Activated naive CD4-positive, alpha-beta T cell treated with anti-CD3 and anti-CD28 coated beads, Interleukin-2, amount 50 U/mL, for 24 hours (primary cell): Measurements from ENCODE around the gene RFTN2.
A peak's percentile ranks its signal among the peaks of the same experiment; 100 is the strongest.
"Not testable (repeated sequence)": the region's sequence is repeated elsewhere in the genome, so short reads cannot be mapped to it uniquely, and the experiment has no call there.

Source experiments
- H3K27ac Mint-ChIP-seq: one replicate; pipeline ENCODE4 v1.8.0; 2021; ENCODE audit warnings: mild to moderate bottlenecking, mixed read lengths
- H3K27me3 Mint-ChIP-seq: one replicate; pipeline ENCODE4 v1.8.0; 2021; ENCODE audit warnings: mixed read lengths
- H3K36me3 Mint-ChIP-seq: one replicate; pipeline ENCODE4 v1.8.0; 2021; ENCODE audit warnings: mixed read lengths
- H3K4me1 Mint-ChIP-seq: one replicate; pipeline ENCODE4 v1.8.0; 2021; ENCODE audit warnings: mixed read lengths
- H3K4me3 Mint-ChIP-seq: one replicate; pipeline ENCODE4 v1.8.0; 2021; ENCODE audit warnings: mild to moderate bottlenecking, mixed read lengths
- H3K9me3 Mint-ChIP-seq: one replicate; pipeline ENCODE4 v1.8.0; 2021; ENCODE audit warnings: mixed read lengths

The RFTN2 gene

DNA sequence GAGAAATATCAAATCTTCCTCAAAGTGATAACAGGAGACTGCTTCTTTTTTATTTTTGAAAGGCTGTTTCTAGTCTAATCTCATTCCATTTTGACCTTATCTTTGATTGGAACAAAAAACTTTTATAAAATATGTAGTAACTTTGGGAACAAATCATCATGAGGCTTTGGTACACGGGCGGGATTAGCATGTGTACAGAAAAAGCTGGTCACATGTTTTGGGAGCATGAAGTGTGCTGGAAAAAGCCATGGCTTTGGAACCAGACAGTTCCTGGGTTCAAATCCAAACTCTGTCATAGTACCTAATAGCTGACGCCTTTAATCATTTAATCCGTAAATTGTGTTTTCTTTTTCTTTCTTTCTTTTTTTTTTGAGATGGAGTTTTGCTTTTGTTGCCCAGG lies 78.2 kb downstream of the RFTN2 start:
- Mint-ChIP-seq H3K36me3 (no peaks in the 10 kb centered on the region), H3K27ac (no peak overlapping the region), H3K27me3 (peaks cover 3% of the 10 kb centered on the region), H3K9me3 (no peaks in the 10 kb centered on the region), H3K4me3 (no peak overlapping the region), H3K4me1 (peaks cover 6% of the 10 kb centered on the region)

- Mint-ChIP-seq H3K4me1 (peaks cover 6% of the 10 kb centered on the region), H3K9me3 (no peaks in the 10 kb centered on the region), H3K27me3 (peaks cover 3% of the 10 kb centered on the region), H3K36me3 (no peaks in the 10 kb centered on the region), H3K4me3 (no peak overlapping the region), H3K27ac (no peak overlapping the region)
Observed at GRCh38 chr2:197596766-197597165, 78.6 kb downstream of the RFTN2 start.

DNA sequence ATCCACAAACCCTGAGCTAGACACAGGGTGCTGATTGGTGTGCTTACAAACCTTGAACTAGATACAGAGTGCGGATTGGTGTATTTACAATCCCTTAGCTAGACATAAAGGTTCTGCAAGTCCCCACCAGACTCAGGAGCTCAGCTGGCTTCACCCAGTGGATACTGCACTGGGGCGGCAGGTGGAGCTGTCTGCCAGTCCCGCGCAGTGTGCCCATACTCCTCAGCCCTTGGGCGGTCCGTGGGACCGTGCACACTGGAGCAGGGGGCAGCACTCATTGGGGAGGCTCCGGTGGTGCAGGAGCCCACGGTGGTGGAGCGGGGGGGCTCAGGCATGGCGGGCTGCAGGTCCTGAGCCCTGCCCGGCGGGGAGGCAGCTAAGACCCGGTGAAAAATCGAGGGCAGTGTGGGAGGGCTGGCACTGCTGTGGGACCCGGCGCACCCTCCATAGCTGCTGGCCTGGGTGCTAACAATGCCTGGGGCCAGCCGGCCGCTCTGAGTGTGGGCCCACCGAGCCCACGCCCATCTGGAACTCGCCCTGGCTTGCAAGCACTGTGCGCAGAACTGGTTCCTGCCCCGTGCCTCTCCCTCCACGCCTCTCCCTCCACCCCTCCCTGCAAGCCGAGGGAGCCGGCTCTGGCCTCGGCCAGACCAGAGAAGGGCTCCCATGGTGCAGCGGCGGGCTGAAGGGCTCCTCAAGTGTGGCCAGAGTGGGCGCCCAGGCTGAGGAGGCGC lies 83.9 kb downstream of the RFTN2 start:
- no peak overlapping the region for H3K27ac Mint-ChIP-seq
- peaks cover 6% of the 10 kb centered on the region for H3K27me3 Mint-ChIP-seq
- no peaks in the 10 kb centered on the region for H3K36me3 Mint-ChIP-seq
- H3K4me3 Mint-ChIP-seq = no peak overlapping the region
- no peaks in the 10 kb centered on the region for H3K4me1 Mint-ChIP-seq
- H3K9me3 Mint-ChIP-seq = no peaks in the 10 kb centered on the region

GRCh38 chr2:197587255-197587654 lies 88.1 kb downstream of the RFTN2 start:
- not testable (repeated sequence) for H3K9me3 Mint-ChIP-seq, H3K27me3 Mint-ChIP-seq, H3K4me1 Mint-ChIP-seq, H3K27ac Mint-ChIP-seq, H3K36me3 Mint-ChIP-seq, H3K4me3 Mint-ChIP-seq

DNA sequence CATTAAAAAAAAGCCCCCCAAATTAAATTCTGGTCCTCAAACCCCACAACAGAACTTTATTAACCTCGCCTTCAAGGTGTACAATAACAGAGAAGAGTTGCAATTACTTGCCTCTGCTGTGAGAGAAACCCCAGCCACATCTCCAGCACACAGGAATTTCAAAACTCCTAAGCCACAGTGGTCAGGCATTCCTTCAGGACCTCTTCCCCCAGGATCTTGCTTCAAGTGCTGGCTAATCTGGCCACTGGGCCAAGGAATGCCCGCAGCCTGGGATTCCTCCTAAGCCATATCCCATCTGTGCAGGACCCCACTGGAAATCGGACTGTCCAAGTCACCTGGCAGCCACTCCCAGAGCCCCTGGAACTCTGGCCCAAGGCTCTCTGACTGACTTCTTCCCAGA lies 95.2 kb downstream of the RFTN2 start:
- not testable (repeated sequence) for H3K4me3 Mint-ChIP-seq, H3K9me3 Mint-ChIP-seq, H3K27ac Mint-ChIP-seq, H3K36me3 Mint-ChIP-seq, H3K4me1 Mint-ChIP-seq, H3K27me3 Mint-ChIP-seq

DNA sequence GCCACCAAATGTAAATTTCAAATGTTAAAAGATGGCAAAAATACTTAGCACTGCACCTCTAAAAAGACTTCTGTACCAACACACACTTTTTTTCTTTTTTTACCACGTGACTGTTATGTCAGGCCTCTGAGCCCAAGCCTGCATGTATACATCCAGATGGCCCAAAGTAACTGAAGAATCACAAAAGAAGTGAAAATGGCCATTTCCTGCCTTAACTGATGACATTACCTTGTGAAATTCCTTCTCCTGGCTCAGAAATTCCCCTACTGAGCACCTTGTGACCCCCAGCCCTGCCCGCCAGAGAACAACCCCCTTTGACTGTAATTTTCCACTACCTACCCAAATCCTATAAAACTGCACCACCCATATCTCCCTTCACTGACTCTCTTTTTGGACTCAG lies 97.1 kb downstream of the RFTN2 start:
- H3K27me3 Mint-ChIP-seq, H3K4me1 Mint-ChIP-seq, H3K9me3 Mint-ChIP-seq, H3K4me3 Mint-ChIP-seq, H3K36me3 Mint-ChIP-seq, H3K27ac Mint-ChIP-seq: not testable (repeated sequence)

GRCh38 chr2:197577446-197577845 lies 97.9 kb downstream of the RFTN2 start:
- Mint-ChIP-seq H3K4me3 (no peak overlapping the region), H3K36me3 (peaks cover 8% of the 10 kb centered on the region), H3K9me3 (peaks cover 5% of the 10 kb centered on the region), H3K4me1 (no peaks in the 10 kb centered on the region), H3K27me3 (no peaks in the 10 kb centered on the region), H3K27ac (no peak overlapping the region)

GRCh38 chr2:197576631-197577030 lies 98.8 kb downstream of the RFTN2 start:
- Mint-ChIP-seq H3K4me3 (no peak overlapping the region), H3K9me3 (peaks cover 5% of the 10 kb centered on the region), H3K36me3 (peaks cover 11% of the 10 kb centered on the region), H3K4me1 (no peaks in the 10 kb centered on the region), H3K27ac (no peak overlapping the region), H3K27me3 (no peaks in the 10 kb centered on the region)

- H3K27ac Mint-ChIP-seq = no peak overlapping the region
- H3K4me1 Mint-ChIP-seq = no peaks in the 10 kb centered on the region
- peaks cover 5% of the 10 kb centered on the region for H3K9me3 Mint-ChIP-seq
- H3K4me3 Mint-ChIP-seq = no peak overlapping the region
- peaks cover 11% of the 10 kb centered on the region for H3K36me3 Mint-ChIP-seq
- H3K27me3 Mint-ChIP-seq = no peaks in the 10 kb centered on the region
Observed at GRCh38 chr2:197575987-197576386, 99.4 kb downstream of the RFTN2 start.

- H3K27me3 Mint-ChIP-seq = no peaks in the 10 kb centered on the region
- H3K4me3 Mint-ChIP-seq = no peak overlapping the region
- H3K4me1 Mint-ChIP-seq = no peaks in the 10 kb centered on the region
- H3K27ac Mint-ChIP-seq = no peak overlapping the region
- H3K9me3 Mint-ChIP-seq = peaks cover 5% of the 10 kb centered on the region
- H3K36me3 Mint-ChIP-seq = peaks cover 14% of the 10 kb centered on the region
Observed at GRCh38 chr2:197573608-197574007, 101.8 kb downstream of the RFTN2 start.

DNA sequence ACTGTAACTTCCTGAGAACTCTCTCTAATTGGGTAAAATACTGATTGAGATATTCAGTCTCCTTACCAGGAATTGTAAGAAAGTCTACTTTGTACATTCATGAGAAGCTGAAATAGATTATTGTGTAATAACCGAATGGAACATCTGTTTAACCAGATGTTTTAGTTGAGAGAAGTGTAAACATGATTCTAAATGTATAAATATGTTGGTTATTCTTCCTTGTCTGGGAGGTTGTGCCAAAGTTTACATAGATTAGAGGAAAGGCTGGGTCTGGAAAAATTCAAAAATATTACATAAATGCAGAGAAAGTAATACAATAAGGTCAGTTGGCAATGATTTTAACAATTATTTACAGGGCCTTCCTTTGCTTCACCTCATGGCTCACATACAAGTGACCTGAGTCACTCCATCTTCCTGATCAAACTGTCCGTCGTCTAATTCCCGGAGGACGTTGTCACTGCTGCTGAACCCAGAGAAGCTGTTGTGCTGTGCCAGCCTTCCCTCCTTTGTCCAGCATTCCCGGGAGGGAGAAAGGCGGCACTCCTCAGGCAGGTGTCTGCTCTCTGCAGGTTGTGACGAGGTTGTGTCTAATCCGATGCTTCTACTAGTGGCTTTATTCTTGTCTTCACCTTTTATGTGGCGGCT lies 103.6 kb downstream of the RFTN2 start:
- peaks cover 16% of the 10 kb centered on the region for H3K36me3 Mint-ChIP-seq
- no peaks in the 10 kb centered on the region for H3K27me3 Mint-ChIP-seq
- no peak overlapping the region for H3K4me3 Mint-ChIP-seq
- peaks cover 5% of the 10 kb centered on the region for H3K9me3 Mint-ChIP-seq
- no peaks in the 10 kb centered on the region for H3K4me1 Mint-ChIP-seq
- no peak overlapping the region for H3K27ac Mint-ChIP-seq

GRCh38 chr2:197560146-197560665 lies 115.2 kb downstream of the RFTN2 start:
- H3K4me1 Mint-ChIP-seq = peaks cover 21% of the 10 kb centered on the region
- no peak overlapping the region for H3K4me3 Mint-ChIP-seq
- H3K9me3 Mint-ChIP-seq = no peaks in the 10 kb centered on the region
- H3K27ac Mint-ChIP-seq = no peak overlapping the region
- H3K36me3 Mint-ChIP-seq = peaks cover 7% of the 10 kb centered on the region
- H3K27me3 Mint-ChIP-seq = no peaks in the 10 kb centered on the region

DNA sequence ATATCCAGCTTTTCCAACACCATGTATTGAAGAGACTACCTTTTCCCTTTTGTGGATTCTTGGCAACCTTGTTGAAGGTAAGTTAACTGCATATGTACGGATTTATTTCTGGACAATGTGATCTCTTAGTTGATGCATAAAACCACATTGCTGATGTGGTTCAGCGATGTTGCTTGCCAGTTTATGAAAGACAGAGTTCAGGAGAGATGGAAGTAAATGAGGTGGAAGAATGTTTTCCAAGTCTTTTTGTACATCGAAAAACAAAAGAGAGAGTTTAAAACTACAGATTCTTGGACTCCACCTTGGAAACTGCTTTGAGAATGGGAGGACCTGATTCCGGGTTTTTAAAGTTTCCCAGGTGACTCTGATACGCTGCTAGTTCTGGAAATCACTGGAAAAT lies 115.7 kb downstream of the RFTN2 start:
- Mint-ChIP-seq H3K4me3 (no peak overlapping the region), H3K9me3 (no peaks in the 10 kb centered on the region), H3K4me1 (peaks cover 21% of the 10 kb centered on the region), H3K36me3 (peaks cover 7% of the 10 kb centered on the region), H3K27me3 (no peaks in the 10 kb centered on the region), H3K27ac (no peak overlapping the region)

DNA sequence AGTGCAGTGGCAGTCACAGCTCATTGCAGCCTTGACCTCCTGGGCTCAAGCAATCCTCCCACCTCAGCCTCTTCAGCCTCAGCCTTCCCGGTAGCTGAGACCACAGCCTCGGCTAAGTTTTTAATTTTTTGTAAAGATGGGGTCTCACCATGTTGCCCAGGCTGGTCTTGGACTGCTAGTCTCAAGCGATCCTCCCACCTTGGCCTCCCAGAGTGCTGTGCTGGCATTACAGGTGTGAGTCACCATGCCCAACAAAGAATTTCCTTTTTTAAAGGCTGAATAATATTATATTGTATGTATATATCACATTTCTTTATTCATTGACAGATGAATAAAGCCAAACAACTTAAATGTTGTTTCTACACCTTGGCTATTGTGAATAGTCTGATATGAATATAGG lies 117.0 kb downstream of the RFTN2 start:
- Mint-ChIP-seq H3K9me3 (no peaks in the 10 kb centered on the region), H3K4me3 (no peak overlapping the region), H3K27me3 (no peaks in the 10 kb centered on the region), H3K27ac (no peak overlapping the region), H3K4me1 (peaks cover 13% of the 10 kb centered on the region), H3K36me3 (peaks cover 2% of the 10 kb centered on the region)

DNA sequence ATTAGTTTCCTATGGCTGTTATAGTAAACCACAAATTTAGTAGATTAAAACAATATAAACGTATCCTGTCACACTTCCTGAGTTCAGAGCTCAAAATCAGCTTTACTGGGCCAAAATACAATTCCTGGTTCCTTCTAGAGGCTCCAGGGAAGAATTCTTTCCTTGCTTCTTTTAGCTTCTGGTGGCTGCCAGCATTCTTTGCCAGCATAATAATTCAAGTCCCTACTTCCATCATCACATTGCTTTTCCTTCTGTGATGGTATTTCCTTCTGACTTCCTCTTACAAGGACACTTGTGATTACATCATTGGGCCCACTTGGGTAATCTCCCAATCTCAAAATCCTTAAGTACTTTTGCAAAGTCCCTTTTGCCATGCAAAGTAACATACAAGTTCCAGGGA lies 118.9 kb downstream of the RFTN2 start:
- Mint-ChIP-seq H3K27me3 (no peaks in the 10 kb centered on the region), H3K4me3 (no peak overlapping the region), H3K27ac (peak overlapping the region; percentile 55), H3K36me3 (peaks cover 5% of the 10 kb centered on the region), H3K4me1 (peaks cover 13% of the 10 kb centered on the region), H3K9me3 (no peaks in the 10 kb centered on the region)

- Mint-ChIP-seq H3K27ac (no peak overlapping the region), H3K4me3 (no peak overlapping the region), H3K36me3 (peaks cover 5% of the 10 kb centered on the region), H3K27me3 (no peaks in the 10 kb centered on the region), H3K4me1 (peaks cover 13% of the 10 kb centered on the region), H3K9me3 (no peaks in the 10 kb centered on the region)
Observed at GRCh38 chr2:197555467-197555866, 119.9 kb downstream of the RFTN2 start.
